Smooth muscle cell of the coronary artery (primary cell): ENCODE measurements around the gene SELENOI. TPM values are rescaled to one million over a fixed set of nuclear protein-coding genes. Genes with fewer than 3 reads are reported as not detected.

ENCODE experiments used
- total RNA-seq: library from RNA; depleted of rRNA; stranded (reverse); fragments of >200 nt; gene quantifications from 2 replicates; pipeline ENCODE4 v1.2.3, GENCODE V29; 2014; ENCODE audit warnings: low replicate concordance

SELENOI gene
- total RNA-seq = 5.7 and 16.5 TPM in 2 replicates

DNA sequence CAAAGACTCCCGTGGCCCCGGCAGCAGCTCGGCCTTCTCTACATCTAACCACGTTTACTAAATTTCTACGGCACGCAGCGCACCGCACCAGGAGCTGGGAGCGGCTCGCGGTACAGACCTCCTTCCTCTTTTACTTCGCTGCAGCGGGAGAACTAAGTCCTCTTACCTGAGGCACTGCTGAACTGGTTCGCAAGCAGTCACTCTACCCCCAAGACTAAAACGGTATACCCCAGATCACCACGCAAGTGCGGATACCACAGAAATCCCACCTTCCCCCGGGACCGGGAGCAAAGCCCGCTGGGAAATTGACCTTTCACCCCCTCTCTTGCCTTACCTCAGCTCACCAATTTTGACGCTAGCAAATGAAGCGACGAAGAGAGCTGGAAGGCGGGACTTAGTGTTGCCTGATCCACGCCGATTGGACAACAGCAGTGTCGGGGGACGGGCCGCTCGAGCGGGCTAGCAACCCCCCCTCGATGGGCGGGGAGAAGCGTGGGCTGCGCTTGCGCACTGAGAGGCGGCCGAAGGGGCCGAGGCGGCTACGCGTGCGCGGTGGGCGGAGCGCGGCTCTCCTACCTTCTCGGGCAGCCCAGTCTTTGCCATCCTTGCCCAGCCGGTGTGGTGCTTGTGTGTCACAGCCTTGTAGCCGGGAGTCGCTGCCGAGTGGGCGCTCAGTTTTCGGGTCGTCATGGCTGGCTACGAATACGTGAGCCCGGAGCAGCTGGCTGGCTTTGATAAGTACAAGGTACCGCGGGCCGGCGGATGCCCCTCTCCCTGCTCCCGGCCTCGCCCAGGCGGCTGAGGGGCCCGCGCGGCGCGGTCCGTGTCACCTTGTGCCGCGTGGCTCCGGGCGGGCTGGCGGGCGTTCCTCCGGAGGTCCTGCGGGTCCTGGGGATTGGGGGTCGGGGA lies at the start of gene SELENOI:
TSS of gene SELENOI (plus strand) at position 599 of the 909 bp plus-strand sequence. CDS start at position 689, 90 bp downstream.

DNA sequence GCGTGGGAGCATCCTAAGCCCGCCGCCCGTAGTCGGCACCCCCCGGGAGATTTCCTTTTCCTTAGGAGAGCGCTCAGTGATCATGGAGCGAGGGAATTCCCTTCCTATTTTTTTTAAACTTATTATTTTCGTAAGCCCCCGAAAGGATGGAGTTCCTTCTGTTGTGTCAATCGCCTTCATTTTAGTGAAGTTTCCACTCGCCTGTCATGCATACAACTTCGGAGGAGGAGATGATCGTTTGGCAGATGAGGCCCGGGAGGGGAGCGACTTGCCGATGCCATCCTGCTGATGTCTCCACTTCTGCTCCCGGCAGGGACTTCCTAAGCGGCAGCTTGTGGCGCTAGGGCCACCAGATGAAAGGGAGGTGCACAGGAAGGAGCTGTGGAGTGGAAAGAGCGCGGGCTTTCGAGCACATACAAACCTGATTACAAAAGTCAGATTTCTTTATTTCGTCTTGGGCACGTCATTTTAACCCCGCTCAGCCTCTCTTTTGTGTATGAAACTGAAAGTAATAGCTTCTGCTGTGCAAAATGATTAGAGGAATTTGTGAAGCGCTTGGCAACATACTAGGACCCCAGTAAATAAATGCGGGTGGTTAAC lies 611 bp downstream of the SELENOI start, which contains the start of gene ADGRF3:
TSS of gene ADGRF3 (minus strand) at position 336 of the 600 bp plus-strand sequence. CDS start 555 bp downstream, outside the sequence.

DNA sequence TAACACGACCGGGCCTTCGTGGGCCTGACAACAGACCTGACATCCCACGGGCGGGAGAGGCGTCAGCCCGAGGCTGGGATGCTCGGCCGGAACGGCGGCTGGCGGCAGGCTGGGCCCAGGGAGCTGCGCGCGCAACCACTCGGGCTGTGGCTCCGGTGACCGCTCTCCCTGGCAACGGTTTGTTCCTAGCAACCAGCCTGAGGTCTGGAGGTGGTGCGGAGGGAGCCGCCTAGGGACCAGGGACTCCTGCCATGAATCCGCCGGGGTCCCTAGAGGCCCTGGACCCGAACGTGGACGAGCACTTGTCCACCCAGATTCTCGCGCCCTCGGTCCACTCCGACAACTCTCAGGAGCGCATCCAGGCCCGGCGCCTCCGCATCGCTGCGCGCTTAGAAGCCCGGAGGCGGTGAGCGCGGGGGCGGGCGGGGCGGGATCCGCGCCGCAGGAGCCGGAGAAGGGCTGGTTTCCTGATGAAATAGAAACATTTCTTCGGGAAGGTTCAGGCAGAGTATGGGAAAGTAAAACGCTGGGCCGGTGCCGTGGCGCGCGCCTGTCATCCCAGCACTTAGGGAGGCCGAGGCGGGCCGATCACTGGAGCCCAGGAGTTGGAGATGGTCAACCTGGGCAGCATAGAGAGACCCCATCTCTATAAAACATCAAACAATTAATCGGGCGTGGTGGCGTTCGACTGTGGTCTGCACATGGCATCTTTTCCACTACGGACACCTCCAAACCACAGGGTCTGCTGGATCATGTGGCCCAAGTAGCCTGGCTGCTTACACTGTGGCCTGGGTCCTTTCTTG lies 56.0 kb downstream of the SELENOI start, which contains the start of gene DRC1:
TSS of gene DRC1 (plus strand) at position 182 of the 803 bp plus-strand sequence. CDS start at position 252, 70 bp downstream.

Other genes with a start within 250 kb of the SELENOI start
- gene GAREM2, start 173.1 kb upstream of the SELENOI start, total RNA-seq = 0.35 and 1.1 TPM in 2 replicates
- gene HADHA, start 101.5 kb upstream of the SELENOI start, total RNA-seq = 105 and 129 TPM in 2 replicates
- gene HADHB, start 101.2 kb upstream of the SELENOI start, total RNA-seq = 83.5 and 129 TPM in 2 replicates
- gene ADGRF3, start 646 bp downstream of the SELENOI start, total RNA-seq = under 0.01 TPM in 1 of 2 replicates, not detected in the other
- gene DRC1, start 55.8 kb downstream of the SELENOI start, total RNA-seq = not detected in 2 replicates
- under 0.01 TPM in 1 of 2 replicates, not detected in the other for gene OTOF, start 132.0 kb downstream of the SELENOI start, total RNA-seq